ENCODE data around the gene TSPAN15. TPM values are rescaled to one million over a fixed set of nuclear protein-coding genes. Genes with fewer than 3 reads are reported as not detected.

Gene TSPAN15
- 5.0 and 6.5 TPM in 2 replicates for total RNA-seq (2014; rRNA removed; shearing (Covaris generic))

DNA sequence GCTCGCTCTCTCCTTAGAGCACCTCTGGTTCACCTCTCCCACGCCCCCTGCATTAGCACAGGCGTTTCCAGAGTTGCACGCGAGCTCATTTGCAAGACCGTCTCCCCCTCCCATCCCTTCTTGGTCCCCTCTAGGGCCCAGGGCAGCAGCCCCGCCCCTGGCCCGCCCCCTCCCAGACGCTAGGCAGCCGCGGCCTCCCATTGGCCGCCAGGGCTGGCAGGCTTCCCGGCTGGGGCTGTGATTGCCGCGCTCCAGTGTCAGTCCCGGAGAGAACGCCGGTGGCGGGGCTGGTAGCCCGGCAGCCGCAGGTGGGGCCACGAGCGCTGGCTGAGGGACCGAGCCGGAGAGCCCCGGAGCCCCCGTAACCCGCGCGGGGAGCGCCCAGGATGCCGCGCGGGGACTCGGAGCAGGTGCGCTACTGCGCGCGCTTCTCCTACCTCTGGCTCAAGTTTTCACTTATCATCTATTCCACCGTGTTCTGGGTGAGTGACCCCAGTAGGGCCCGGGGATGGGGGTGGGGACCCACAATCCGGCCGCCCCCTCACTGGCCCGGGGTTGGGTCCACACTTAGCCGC is at the start of gene TSPAN15:
Gene TSPAN15 (plus strand): TSS at position 257 of the 575 bp plus-strand sequence. CDS start 130 bp downstream, at position 387.
- Histone ChIP-seq H3K36me3 (replicated peaks; ENCODE audit: control insufficient read depth, insufficient read depth, low read length) (no peaks in the 10 kb centered on the region), H3K27me3 (ENCODE audit: control insufficient read depth, insufficient read depth, low read length) (peaks cover 29% of the 10 kb centered on the region), H3K4me3 (ENCODE audit: insufficient read depth, low read depth, low read length) (peak within 1 kb of the TSS; percentile 65)
- DNase-seq, result peak; percentile 98

DNA sequence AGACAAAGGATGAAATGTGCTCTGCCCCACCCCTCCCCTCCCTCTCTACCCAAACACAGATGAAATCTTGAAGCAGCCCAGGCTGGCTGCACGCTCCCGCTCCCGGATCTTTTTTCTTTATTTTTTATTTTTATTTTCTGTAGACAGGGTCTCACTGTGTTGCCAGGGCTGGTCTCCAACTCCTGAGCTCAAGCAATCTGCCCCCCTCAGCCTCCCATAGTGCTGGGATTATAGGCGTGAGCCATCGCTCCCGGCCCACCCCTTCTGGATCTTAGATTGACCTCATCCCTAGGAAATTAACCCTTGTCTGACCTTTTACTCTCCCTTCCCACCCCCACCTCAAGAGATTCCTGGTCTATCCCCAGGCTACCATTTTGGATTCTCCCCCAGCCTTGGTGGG is 48.9 kb upstream of the TSPAN15 start:
- DNase-seq, result no peak
- no peaks in the 10 kb centered on the region for H3K27me3 ChIP-seq (ENCODE audit: control insufficient read depth, insufficient read depth, low read length)
- no peak overlapping the region for H3K4me3 ChIP-seq (ENCODE audit: insufficient read depth, low read depth, low read length)
- peaks cover 29% of the 10 kb centered on the region for H3K36me3 ChIP-seq (replicated peaks; ENCODE audit: control insufficient read depth, insufficient read depth, low read length)

DNA sequence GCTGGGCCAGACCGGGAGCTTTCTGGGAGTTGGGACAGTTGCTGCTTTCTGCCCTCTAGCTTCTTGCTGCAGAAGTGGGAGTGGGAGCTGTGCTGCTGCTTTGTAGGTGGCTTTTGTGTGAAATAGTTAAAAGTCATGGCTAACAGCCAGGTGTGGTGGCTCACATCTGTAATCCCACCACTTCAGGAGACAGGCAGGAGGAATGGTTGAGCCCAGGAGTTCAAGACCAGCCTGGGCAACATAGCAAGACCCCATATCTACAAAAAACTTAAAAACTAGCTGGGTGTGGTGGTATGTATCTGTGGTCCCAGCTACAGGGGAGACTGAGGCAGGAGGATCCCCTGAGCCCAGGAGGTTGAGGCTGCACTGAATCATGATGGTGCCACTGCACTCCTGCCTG is 48.2 kb upstream of the TSPAN15 start:
- Histone ChIP-seq H3K36me3 (replicated peaks; ENCODE audit: control insufficient read depth, insufficient read depth, low read length) (peaks cover 26% of the 10 kb centered on the region), H3K4me3 (ENCODE audit: insufficient read depth, low read depth, low read length) (no peak overlapping the region), H3K27me3 (ENCODE audit: control insufficient read depth, insufficient read depth, low read length) (no peaks in the 10 kb centered on the region; the same call in 1 of the 2 replicates)
- DNase-seq, result no peak

DNA sequence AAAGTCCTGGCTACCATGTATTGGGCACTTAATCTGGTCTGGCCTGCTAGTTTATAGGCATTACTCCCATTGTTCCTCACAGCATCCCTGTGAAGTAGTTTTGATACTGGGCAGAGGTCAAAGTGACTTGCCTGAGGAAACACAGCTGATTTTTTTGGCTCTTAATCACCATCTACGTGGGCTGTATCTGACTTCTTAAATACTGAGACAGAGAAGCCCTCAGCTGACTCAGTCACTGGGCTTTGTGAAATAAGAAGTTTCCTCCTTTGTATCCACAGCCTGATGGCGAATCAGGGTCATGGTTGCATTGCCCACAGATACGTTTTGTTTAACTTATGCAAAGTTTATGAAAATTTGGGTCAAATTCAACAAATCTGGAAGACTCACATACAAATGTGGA is 47.7 kb upstream of the TSPAN15 start:
- H3K27me3 ChIP-seq (ENCODE audit: control insufficient read depth, insufficient read depth, low read length), result no peaks in the 10 kb centered on the region; the same call in 1 of the 2 replicates
- no peak overlapping the region for H3K4me3 ChIP-seq (ENCODE audit: insufficient read depth, low read depth, low read length)
- no peak for DNase-seq
- H3K36me3 ChIP-seq (replicated peaks; ENCODE audit: control insufficient read depth, insufficient read depth, low read length), result peaks cover 25% of the 10 kb centered on the region

DNA sequence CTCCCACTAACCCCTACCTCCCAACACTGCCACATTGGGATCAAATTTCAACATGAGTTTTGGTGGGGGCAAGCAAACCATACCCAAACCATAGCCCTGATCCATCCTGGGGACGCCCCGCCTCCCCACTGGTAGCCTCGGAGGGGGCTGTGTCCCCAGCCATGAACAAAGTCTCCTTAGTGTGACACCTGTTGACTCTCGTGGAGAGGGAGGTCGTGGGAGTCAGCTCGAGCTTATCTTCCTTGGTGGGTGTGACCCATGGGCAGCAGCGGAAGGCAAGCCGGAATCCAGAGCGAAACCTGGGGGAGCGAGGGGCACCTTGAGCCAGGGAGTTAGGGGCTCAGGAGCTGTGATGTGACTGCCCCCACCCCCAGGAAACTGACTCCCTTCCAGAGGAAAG is 46.5 kb upstream of the TSPAN15 start:
- H3K27me3 ChIP-seq (ENCODE audit: control insufficient read depth, insufficient read depth, low read length), result no peaks in the 10 kb centered on the region; the same call in 1 of the 2 replicates
- H3K36me3 ChIP-seq (replicated peaks; ENCODE audit: control insufficient read depth, insufficient read depth, low read length), result peaks cover 21% of the 10 kb centered on the region
- no peak overlapping the region for H3K4me3 ChIP-seq (ENCODE audit: insufficient read depth, low read depth, low read length)
- DNase-seq, result no peak

DNA sequence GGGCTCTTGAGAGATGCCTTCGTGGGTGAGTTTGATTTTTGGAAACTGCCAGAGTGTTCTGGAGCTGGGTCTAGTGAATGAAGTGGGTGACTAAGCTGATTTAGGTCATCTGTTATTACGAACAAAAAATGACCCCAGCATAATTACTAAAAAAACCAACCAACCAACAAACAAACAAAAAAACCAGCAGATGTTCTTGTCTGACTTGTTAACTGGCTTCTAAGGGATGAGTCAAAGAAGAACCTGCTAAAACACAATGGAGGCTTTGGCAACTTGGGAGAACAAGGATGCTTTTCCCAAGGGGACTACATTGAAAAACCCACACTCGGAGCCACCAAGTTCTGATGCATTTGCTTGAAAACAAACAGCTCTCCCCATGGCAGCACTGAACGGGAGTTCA is 46.0 kb upstream of the TSPAN15 start:
- Histone ChIP-seq H3K4me3 (ENCODE audit: insufficient read depth, low read depth, low read length) (no peak overlapping the region), H3K27me3 (ENCODE audit: control insufficient read depth, insufficient read depth, low read length) (no peaks in the 10 kb centered on the region; the same call in 1 of the 2 replicates), H3K36me3 (replicated peaks; ENCODE audit: control insufficient read depth, insufficient read depth, low read length) (peaks cover 20% of the 10 kb centered on the region)
- no peak for DNase-seq

DNA sequence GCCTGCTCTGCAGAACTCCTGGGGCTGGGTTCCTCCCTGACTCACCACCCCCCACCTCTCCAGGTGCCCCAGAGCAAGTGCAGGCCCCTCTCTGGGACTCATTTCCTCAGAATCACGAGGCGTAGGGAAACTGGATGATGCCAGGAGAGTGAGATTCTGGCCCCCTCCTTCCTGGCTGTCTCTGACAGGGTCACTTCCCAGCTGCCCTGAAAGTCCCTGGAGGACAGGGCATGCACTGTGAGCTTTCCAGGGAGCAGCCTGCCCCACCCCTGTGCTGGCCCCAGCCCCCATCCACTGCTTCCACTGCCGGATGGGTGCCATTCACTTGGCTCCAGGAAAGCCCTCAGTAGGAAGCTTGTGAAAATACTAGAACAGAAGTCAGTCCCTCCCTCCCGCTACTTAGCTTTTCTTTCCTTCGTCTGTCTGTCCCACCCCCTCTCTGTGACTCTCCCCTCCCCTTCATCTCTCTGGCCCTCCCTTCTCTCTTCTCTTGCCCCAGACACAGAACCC is 44.9 kb upstream of the TSPAN15 start:
- Histone ChIP-seq H3K36me3 (replicated peaks; ENCODE audit: control insufficient read depth, insufficient read depth, low read length) (peaks cover 11% of the 10 kb centered on the region), H3K27me3 (ENCODE audit: control insufficient read depth, insufficient read depth, low read length) (no peaks in the 10 kb centered on the region; the same call in 1 of the 2 replicates)
- DNase-seq, result peak; percentile 70

DNA sequence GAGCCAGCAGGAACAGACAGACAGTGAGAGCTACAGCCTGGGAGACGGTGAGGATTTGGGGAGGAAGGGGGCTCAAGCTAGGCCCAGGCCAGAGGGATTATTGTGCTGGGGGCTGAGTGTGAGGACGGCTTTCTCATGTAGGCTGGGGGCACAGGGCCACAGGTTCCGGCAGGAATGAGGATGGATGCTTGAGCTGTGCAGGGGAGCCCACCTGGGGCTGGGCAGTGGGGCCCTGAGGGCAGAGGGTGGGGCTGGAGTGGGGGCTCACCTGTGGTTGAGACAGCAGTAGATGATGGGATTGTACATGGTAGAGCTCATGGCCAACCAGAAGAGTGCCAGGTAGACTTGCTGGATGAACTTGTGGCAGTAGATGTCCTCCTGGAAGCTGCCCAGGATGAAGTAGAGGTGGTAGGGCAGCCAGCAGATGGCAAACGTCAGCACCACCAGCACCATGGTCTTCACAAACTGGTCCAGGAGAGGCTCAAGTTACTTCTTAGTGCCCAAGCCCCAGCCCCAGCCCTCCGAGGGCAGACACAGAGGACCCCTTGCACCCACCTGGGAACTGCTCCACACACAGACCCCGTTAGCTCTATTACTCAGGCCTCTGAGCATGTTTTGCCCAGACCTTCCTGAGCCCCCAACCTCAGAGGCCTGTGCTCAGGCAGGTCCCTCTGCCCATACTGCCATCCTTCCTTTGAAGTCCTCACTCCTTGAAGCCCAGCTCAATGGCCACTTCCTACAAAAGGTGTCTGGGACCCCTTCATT is 44.3 kb upstream of the TSPAN15 start:
- no peak for DNase-seq
- Histone ChIP-seq H3K4me3 (ENCODE audit: insufficient read depth, low read depth, low read length) (no peak overlapping the region), H3K36me3 (replicated peaks; ENCODE audit: control insufficient read depth, insufficient read depth, low read length) (peaks cover 9% of the 10 kb centered on the region), H3K27me3 (ENCODE audit: control insufficient read depth, insufficient read depth, low read length) (no peaks in the 10 kb centered on the region; the same call in 1 of the 2 replicates)

More for the DNA sequence above, 44.9 kb upstream of the TSPAN15 start:
- no peak overlapping the region for H3K4me3 ChIP-seq (ENCODE audit: insufficient read depth, low read depth, low read length)

DNA sequence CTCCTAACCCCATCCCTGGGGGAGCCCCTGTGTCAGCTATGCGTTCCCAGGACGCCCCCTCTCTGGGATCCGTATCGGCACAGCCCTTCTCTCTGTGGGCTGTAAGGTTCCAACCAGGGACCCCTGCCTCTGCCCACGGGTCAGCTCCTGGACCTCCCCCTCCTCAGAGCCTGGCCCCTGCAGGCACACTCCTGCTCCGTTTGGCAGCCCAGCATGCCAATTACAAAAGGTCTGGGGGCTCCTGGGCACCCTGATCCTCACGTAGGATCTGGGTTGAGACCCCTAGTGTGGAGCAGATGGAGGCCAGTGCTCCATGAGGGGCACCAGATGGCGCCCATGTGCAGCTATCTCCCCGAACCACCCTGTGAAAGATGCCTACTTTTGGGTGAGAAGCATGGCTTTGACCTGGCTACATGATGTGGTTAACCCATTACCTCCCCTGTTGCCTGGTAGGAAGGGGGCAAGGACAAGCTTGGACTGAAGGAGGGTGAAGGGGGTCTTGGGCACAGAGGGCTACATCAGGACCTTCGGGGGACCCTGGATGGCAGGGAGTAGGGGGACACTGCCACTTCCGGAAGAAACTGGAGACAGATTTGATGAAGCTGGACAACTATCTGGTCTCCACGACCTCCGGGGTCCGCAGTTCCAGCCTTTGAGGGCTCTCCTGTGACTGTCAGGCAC is 43.5 kb upstream of the TSPAN15 start:
- Histone ChIP-seq H3K27me3 (ENCODE audit: control insufficient read depth, insufficient read depth, low read length) (no peaks in the 10 kb centered on the region; the same call in 1 of the 2 replicates), H3K36me3 (replicated peaks; ENCODE audit: control insufficient read depth, insufficient read depth, low read length) (peaks cover 5% of the 10 kb centered on the region), H3K4me3 (ENCODE audit: insufficient read depth, low read depth, low read length) (no peak overlapping the region)
- peak; percentile 76 for DNase-seq

DNA sequence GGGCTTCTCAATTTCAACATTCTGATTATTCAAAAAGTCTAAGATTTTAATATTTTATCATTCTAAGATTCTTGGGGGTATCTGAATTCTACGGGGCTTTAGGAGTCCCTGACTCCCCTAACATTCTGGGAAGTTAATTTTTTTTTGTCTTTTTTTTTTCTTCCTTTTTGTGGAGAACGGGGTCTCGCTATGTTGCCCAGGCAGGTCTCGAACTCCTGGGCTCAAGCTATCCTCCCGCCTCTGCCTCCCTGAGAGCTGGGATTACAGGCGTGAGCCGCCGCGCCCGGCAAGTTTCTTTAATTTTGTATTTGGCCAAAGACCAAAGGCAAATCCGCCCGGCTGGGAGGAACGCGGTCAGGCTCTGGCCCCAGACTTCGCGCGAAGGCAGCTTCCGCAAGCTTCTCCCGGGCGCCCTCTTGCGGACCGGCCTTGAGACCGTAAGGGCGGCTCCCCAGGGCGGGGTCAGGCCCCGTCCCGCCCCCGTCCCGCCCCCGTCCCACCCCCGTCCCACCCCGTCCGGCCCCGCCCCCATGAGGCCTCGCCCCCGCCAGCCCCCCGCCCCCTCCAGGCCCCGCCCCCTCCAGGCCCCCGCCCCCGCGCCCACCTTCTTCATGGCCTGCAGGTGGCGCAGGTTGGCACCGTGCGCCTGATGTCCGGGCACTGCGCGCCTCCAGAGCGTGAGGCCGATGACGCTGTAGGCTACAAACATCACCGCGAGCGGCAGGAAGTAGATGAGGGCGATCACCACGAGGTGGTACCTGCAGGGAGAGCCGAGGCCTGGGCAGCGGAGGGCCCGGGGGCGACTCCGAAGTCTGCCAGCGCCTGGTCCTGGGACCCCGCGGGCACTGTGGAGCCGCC is 42.7 kb upstream of the TSPAN15 start:
- peak; percentile 98 for DNase-seq
- H3K4me3 ChIP-seq (ENCODE audit: insufficient read depth, low read depth, low read length), result peak overlapping the region; percentile 23
- no peaks in the 10 kb centered on the region; the same call in 1 of the 2 replicates for H3K27me3 ChIP-seq (ENCODE audit: control insufficient read depth, insufficient read depth, low read length)
- H3K36me3 ChIP-seq (replicated peaks; ENCODE audit: control insufficient read depth, insufficient read depth, low read length), result peaks cover 4% of the 10 kb centered on the region; the same call in 1 of the 2 replicates

DNA sequence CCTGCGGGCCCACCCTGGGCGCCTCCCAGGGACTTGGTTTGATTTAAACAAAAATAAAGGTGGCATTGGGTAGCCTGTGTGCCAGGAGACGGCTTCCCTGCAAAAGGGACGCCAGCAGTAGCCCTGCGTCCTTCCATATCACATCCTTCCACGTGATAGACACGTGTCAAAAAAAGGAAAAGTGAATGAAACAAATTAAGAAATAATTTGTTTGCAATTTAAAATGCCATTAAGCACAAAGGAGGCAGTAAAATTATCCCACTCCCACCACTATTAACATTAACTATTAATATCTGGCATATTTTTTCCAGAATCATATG is 42.1 kb upstream of the TSPAN15 start:
- no peak for DNase-seq
- Histone ChIP-seq H3K27me3 (ENCODE audit: control insufficient read depth, insufficient read depth, low read length) (no peaks in the 10 kb centered on the region; the same call in 1 of the 2 replicates), H3K4me3 (ENCODE audit: insufficient read depth, low read depth, low read length) (peak overlapping the region; percentile 23), H3K36me3 (replicated peaks; ENCODE audit: control insufficient read depth, insufficient read depth, low read length) (peaks cover 3% of the 10 kb centered on the region; the same call in 1 of the 2 replicates)

DNA sequence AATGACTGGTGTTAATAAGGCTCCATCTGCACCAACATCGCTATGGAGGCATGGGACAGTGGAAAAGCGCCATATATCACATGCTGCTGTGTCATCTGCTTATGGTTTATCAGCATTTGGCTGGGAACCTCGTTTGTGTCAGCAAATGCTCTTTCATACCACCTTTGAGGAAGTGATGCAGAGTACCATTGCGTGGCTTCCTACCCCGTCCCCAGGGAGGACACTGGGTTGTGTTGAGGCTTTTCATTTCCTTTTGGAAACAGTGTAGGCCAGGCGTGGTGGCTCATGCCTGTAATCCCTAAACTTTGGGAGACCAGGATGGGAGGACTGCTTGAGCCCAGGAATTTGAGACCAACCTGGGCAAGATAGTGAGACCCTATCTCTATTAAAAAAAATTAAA is 41.3 kb upstream of the TSPAN15 start:
- no peak overlapping the region for H3K4me3 ChIP-seq (ENCODE audit: insufficient read depth, low read depth, low read length)
- no peaks in the 10 kb centered on the region for H3K36me3 ChIP-seq (replicated peaks; ENCODE audit: control insufficient read depth, insufficient read depth, low read length)
- no peaks in the 10 kb centered on the region; the same call in 1 of the 2 replicates for H3K27me3 ChIP-seq (ENCODE audit: control insufficient read depth, insufficient read depth, low read length)
- no peak for DNase-seq

DNA sequence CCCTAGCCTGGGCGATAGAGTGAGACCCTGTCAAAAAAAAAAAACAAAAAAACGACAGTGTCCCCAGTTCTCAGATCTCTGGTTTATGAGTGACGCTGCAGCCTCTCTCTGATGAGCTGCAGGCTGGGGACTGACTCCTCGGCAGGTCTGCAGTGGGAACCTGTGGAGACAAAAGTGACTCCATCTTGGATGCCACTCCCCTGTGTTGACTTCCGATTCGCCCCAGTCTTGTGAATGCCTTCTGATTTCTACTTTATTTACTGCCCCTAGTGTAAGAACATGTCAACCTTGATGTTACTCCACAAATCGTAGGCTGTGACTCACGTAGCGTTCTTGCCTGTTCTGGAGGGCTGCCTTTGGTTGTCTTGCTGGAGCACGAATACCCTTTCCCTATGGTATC is 40.8 kb upstream of the TSPAN15 start:
- Histone ChIP-seq H3K36me3 (replicated peaks; ENCODE audit: control insufficient read depth, insufficient read depth, low read length) (no peaks in the 10 kb centered on the region), H3K4me3 (ENCODE audit: insufficient read depth, low read depth, low read length) (no peak overlapping the region), H3K27me3 (ENCODE audit: control insufficient read depth, insufficient read depth, low read length) (no peaks in the 10 kb centered on the region; the same call in 1 of the 2 replicates)
- no peak for DNase-seq

DNA sequence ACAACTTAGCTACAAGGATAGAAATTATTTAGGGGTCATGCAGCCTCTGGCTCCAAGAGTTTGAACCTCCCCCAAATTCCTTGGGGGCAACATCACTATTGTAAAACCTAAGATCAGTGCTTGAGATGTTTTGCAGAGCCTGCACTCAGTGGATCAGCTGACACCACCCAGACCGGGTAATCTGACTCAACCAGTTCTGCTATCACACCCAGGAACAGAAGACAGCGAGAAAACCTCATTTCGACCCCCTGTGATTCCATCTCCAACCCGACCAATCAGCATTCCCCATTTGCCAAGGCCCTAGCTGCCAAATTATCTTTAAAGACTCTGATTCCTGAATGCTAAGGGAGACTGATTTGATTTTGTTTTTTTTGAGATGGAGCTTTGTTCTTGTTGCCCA is 39.8 kb upstream of the TSPAN15 start:
- Histone ChIP-seq H3K4me3 (ENCODE audit: insufficient read depth, low read depth, low read length) (no peak overlapping the region), H3K27me3 (ENCODE audit: control insufficient read depth, insufficient read depth, low read length) (no peaks in the 10 kb centered on the region; the same call in 1 of the 2 replicates), H3K36me3 (replicated peaks; ENCODE audit: control insufficient read depth, insufficient read depth, low read length) (no peaks in the 10 kb centered on the region)
- no peak for DNase-seq

Data from H7 (cell line).